NCI-H460 (cell line): ENCODE results near the gene BNIP2. TPM values are rescaled to one million over a fixed set of nuclear protein-coding genes. Genes with fewer than 3 reads are reported as not detected.
"Not testable (repeated sequence)": the region's sequence is repeated elsewhere in the genome, so short reads cannot be mapped to it uniquely, and the experiment has no call there.

Experiments
- DNase-seq: peaks from one replicate; pipeline ENCODE4 v3.0.0-alpha.2; 2016; ENCODE audit warnings: low read depth; ENCODE audit errors: extremely low read depth
- polyA plus RNA-seq: library from polyadenylated mRNA; depleted of rRNA; stranded (reverse); fragments of >200 nt; gene quantifications from 2 replicates; pipeline ENCODE4 v1.2.3, GENCODE V29; 2014; cell fraction: nucleus; rRNA removed
- total RNA-seq: library from RNA; depleted of rRNA; stranded (reverse); fragments of >200 nt; shearing (Covaris generic); gene quantifications from 2 replicates; pipeline ENCODE4 v1.2.3, GENCODE V29; 2014; rRNA removed

Gene BNIP2, protein sequence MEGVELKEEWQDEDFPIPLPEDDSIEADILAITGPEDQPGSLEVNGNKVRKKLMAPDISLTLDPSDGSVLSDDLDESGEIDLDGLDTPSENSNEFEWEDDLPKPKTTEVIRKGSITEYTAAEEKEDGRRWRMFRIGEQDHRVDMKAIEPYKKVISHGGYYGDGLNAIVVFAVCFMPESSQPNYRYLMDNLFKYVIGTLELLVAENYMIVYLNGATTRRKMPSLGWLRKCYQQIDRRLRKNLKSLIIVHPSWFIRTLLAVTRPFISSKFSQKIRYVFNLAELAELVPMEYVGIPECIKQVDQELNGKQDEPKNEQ
- total RNA-seq = 113 and 124 TPM in 2 replicates
- 105 and 176 TPM in 2 replicates for polyA plus RNA-seq

- peak; percentile 94 for DNase-seq
Observed at GRCh38 chr15:59688782-59689625, at the start of gene BNIP2. Gene BNIP2 (minus strand): TSS chr15:59689320. CDS start chr15:59682457, 6,863 bp downstream.

DNA sequence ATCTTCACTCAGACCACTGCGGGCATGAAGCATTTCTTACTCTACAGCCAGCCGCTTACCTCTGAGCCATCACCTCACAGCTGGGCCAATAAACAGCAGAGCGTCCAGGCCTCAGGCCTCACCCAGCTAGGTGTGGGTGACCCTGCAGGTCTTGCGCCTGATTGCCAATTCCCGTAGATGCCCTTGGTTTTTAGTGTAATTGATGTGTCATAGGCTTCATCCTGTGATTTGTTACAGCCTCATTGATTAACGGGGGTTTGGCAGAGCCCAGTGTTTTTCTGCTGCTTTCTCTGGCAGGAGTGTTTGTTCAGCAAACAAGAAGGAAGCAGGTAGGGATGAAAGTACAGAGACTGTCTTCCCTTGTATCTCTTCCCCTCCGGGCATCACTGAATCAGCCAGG lies 49.6 kb upstream of the BNIP2 start:
- no peak for DNase-seq

GRCh38 chr15:59736181-59736580 lies 47.1 kb upstream of the BNIP2 start:
- DNase-seq = no peak

GRCh38 chr15:59725151-59725486 lies 36.0 kb upstream of the BNIP2 start:
- no peak for DNase-seq

GRCh38 chr15:59723687-59724346 lies 34.7 kb upstream of the BNIP2 start:
- DNase-seq = no peak

GRCh38 chr15:59722476-59722875 lies 33.4 kb upstream of the BNIP2 start:
- DNase-seq = no peak

GRCh38 chr15:59722037-59722436 lies 32.9 kb upstream of the BNIP2 start:
- DNase-seq = no peak

DNA sequence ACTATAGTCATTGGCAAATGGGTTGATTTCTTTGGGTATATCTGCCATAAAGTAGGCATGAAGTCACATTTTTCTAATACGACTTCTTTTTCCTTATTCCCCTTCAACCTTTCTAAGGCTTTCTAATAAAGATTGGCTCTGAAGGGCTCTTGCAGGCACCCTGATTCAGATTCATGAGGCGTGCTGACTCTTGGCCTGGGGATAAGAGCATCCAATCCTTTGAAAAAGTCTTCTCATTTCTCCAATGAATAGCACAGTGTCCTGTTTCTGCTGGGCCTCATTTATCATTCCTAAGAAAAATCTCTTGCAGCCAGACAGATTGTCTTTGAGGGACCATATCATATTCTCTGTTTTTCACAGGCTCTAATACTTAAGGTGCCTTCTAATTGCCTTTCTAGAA lies 32.3 kb upstream of the BNIP2 start:
- no peak for DNase-seq

GRCh38 chr15:59713177-59713576 lies 24.1 kb upstream of the BNIP2 start:
- no peak for DNase-seq

- no peak for DNase-seq
Observed at GRCh38 chr15:59711451-59712243, 22.5 kb upstream of the BNIP2 start.

DNA sequence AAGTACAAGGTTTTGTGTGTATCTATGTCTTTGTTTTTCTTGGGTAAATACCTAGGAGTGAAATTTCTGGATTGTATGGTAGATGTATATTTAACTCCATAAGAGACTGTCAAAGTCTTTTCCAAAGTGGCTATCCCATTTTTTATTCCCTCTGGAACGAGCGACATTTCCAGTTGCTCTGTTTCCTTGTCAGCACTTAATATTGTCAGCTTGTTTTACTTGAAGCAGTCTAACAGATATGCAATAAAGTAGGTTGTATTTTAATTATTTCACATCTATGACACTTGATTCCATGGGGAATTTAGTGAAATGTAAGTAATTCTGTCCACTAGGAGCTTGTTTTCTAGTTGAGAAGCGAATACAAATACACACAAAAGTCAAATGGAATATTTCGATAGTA lies 18.5 kb upstream of the BNIP2 start:
- DNase-seq = no peak

DNA sequence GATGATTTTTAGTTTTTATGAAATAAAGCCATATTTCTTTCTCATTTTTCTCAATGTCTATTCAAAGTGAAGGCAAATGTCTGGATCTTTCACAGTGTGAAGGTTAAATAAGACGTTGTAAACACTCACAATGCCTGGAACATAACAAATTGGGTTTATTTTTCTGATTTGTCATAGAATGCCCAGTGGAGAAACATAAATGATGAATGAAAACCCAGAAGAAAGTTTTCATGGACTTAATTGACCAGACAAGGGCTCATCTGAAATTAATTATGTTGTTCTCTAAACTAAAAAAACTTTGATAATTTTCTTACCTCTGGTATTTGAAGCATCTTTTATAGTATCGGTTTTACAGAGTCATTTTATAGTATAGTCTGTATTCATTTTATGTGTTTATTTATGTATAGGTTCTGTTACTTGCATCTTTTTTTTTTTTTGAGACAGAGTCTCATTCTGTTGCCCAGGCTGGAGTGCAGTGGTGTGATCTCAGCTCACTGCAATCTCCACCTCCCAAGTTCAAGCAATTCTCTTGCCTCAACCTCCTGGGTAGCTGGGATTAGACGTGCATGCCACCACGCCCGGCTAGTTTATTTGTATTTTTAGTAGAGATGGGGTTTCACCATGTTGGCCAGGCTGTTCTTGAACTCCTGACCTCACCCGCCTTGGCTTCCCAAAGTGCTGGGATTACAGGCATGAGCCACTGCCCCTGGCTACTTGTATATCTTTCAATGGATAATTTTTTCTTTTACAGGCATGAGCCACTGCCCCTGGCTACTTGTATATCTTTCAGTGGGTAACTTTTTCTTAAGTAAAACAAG lies 15.1 kb upstream of the BNIP2 start:
- no peak for DNase-seq

- no peak for DNase-seq
Observed at GRCh38 chr15:59702351-59702750, 13.2 kb upstream of the BNIP2 start.

- DNase-seq = no peak
Observed at GRCh38 chr15:59701880-59702279, 12.8 kb upstream of the BNIP2 start.

DNA sequence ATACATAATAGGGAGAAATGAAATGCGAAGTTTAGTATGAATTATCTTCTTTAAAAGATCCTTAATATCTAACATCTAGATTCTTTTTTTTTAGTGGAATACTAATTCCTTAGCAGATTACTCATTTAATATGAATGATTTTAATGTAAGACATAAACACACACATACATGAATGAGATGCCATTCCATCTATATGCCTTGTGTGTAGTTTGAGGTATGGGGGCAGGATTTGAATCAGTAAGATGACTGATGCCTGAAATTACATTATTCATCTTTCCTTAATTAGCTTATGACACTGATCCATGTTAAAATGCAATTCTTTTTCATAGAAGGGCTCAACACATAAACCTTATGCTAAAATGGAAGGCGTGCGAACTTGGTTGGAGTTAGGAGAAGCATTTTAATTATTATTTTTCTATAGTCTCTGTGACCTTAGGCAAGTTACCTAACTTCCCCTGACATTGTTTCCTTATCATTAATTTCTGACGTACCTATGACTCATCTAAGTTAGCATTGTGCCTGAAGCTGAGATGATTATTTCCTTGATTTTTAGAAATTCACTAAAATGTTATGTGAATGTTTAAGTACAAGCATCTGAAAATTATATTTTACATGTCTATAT lies 10.8 kb upstream of the BNIP2 start:
- no peak for DNase-seq

DNA sequence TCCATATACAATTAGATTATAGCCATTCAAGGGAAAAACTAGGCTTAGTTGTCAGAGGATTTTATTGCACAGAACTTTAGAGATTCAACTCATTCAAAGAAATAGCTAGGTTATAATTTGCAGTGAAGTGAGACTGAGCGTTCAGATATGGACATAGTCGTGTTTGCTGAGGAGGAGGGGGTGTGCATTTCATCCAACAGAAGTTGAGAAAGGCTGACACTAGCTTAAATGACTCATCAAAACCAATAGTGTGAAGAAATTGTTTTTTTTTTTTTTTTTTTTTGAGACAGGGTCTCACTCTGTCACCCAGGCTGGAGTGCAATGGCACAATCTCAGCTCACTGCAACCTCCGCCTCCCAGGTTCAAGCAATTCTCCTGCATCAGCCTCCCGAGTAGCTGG lies 8.9 kb upstream of the BNIP2 start:
- not testable (repeated sequence) for DNase-seq

DNA sequence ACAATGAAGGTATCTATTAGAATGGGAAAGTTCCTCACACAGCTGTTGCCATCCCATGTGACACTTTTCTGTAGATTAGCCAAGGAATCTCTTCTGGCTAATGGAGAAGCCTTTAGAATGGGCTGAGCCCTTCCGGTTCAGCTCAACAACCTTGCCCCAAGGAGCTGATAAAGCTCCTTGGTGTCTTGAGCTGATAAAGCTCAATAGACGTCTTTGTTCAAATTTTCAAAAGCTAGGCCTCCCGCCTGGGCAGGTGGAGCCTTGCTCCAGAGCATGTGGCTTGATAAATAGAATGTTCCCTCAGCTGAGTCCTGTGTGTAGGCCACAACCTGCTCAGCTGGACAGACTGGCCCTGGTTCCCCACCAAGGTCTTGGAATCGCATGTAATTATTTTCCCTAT lies 7.2 kb upstream of the BNIP2 start:
- DNase-seq = no peak

DNA sequence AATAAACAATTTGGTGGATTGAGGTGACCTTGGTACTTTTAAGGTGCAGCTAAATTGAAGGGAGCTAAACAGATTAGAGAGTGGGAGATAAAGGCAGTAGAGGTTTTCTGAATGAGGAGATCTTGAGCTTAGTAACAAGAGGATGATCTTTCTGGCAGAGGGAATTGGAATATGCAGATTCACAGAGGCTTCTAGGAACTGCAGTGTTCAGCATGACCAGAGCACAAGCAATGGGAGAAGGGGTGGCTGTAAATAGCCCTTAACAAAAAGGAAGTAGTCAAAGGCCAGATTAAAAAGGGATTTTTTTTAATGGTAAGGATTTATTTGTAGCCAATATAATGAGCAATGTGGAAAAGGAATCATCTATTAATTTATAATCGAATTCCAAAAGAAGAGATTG lies 5.7 kb upstream of the BNIP2 start:
- no peak for DNase-seq

DNA sequence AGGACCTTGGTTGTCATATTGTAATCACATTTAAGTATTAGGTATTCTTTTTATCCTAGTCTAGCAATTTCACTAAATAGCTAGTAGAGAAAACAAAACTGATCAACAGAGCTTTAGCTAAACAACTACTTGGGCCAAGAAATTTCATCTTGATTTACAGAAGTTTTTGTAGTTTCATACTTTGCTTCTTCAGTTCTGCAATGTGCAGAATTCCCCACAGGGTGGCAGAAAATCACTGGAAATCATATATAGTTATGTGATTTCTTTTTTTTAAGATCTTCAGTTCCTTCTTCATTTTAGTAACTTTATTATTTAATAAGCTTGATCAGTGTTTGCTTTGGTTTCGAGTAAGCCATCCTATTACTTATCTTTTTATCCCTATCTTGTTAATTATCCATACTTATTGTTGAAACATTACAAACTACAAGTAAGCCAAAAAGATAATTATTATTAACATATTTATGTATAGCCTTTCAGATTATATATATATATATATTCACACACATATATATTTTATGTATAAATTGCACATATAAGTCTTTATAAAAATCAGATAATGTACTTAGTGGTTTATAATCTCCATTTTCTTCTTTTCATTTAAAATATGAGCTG lies 2.2 kb upstream of the BNIP2 start:
- DNase-seq = peak; percentile 47
